ENCODE results near the gene SUSD1.
A peak's percentile ranks its signal among the peaks of the same experiment; 100 is the strongest.

The SUSD1 gene

GRCh38 chr9:112170968-112171367, 4.1 kb downstream of the SUSD1 start:
- Histone ChIP-seq H3K36me3 (ENCODE audit: control insufficient read depth in 1 of 2, insufficient read depth in 2 of 2, low read length in 2 of 2) (no peaks in the 10 kb centered on the region), H3K27ac (ENCODE audit: low read length) (peak overlapping the region; percentile 36), H3K27me3 (ENCODE audit: low read depth, low read length) (no peaks in the 10 kb centered on the region), H3K9me3 (ENCODE audit: control insufficient read depth in 1 of 2, low read length in 2 of 2) (no peaks in the 10 kb centered on the region), H3K4me3 (ENCODE audit: low read depth in 1 of 2, low read length in 2 of 2) (no peak overlapping the region), H3K4me1 (ENCODE audit: control insufficient read depth in 1 of 2, insufficient read depth in 2 of 2, low read length in 2 of 2) (peaks cover 0 to 11% of the 10 kb centered on the region in 2 donors)

DNA sequence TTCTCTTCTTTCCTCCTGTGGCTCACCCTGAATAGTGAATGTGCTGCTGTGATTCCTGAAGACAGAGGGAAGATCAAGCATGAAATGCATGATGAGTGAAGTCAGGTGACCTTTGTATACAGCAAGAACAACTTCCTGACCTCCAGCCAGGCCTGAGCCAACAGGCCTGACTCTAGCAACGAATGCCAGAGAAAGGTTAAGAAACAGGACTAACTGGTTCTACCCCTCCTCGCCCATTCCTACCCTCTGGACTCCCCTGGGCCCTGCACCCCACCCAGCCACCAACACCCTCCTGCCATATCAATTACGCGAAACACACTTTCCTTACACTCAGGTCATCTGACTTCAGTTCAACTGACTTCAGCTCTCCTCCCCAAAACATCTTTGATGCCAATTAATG, 4.9 kb downstream of the SUSD1 start:
- Histone ChIP-seq H3K4me3 (ENCODE audit: low read depth in 1 of 2, low read length in 2 of 2) (no peak overlapping the region), H3K4me1 (ENCODE audit: control insufficient read depth in 1 of 2, insufficient read depth in 2 of 2, low read length in 2 of 2) (peaks cover 0 to 11% of the 10 kb centered on the region in 2 donors), H3K27me3 (ENCODE audit: low read depth, low read length) (no peaks in the 10 kb centered on the region), H3K27ac (ENCODE audit: low read length) (peak overlapping the region; percentile 10), H3K9me3 (ENCODE audit: control insufficient read depth in 1 of 2, low read length in 2 of 2) (no peaks in the 10 kb centered on the region), H3K36me3 (ENCODE audit: control insufficient read depth in 1 of 2, insufficient read depth in 2 of 2, low read length in 2 of 2) (no peaks in the 10 kb centered on the region)

DNA sequence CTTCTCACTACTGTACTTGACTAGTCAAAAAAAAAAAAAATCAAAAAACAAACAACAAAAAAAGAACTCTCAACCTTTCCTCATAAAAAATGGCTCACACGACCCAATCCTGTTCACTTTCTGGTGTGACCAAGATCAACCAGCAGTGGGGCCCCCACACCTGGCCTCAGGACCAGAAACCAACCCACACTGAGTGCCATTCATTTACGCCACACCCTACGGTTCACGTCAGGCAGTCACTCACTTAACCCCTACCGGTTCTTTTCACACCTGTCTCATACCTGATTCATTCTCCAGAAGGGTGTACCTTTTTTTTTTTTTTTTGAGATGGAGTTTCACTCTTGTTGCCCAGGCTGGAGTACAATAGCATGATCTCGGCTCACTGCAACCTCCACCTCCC, 5.7 kb downstream of the SUSD1 start:
- H3K4me1 ChIP-seq (ENCODE audit: control insufficient read depth in 1 of 2, insufficient read depth in 2 of 2, low read length in 2 of 2), result peaks cover 0 to 11% of the 10 kb centered on the region in 2 donors
- no peaks in the 10 kb centered on the region for H3K27me3 ChIP-seq (ENCODE audit: low read depth, low read length)
- peak overlapping the region; percentile 25 for H3K27ac ChIP-seq (ENCODE audit: low read length)
- H3K4me3 ChIP-seq (ENCODE audit: low read depth in 1 of 2, low read length in 2 of 2), result no peak overlapping the region
- H3K36me3 ChIP-seq (ENCODE audit: control insufficient read depth in 1 of 2, insufficient read depth in 2 of 2, low read length in 2 of 2), result no peaks in the 10 kb centered on the region
- no peaks in the 10 kb centered on the region for H3K9me3 ChIP-seq (ENCODE audit: control insufficient read depth in 1 of 2, low read length in 2 of 2)

DNA sequence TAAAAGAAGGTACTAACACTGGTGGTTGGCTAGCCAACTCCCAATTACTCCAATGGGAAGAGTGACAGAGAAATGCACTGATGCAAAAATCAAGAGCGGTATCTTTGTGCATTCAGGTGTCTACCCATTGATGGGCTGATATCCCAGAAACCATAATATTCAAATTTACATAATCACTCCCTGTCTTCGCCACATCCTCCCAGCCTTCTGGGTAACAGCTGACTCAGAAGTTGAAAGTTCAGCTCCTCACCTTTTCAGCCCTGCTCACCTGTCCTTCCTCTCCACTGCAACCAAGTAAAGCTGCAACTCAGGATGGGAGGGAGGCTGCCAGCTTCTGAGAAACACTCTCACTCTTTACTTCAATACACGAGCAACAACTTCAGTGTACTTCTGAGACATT, 6.9 kb downstream of the SUSD1 start:
- Histone ChIP-seq H3K4me1 (ENCODE audit: control insufficient read depth in 1 of 2, insufficient read depth in 2 of 2, low read length in 2 of 2) (peaks cover 0 to 11% of the 10 kb centered on the region in 2 donors), H3K9me3 (ENCODE audit: control insufficient read depth in 1 of 2, low read length in 2 of 2) (no peaks in the 10 kb centered on the region), H3K4me3 (ENCODE audit: low read depth in 1 of 2, low read length in 2 of 2) (no peak overlapping the region), H3K27ac (ENCODE audit: low read length) (peak overlapping the region; percentile 25), H3K36me3 (ENCODE audit: control insufficient read depth in 1 of 2, insufficient read depth in 2 of 2, low read length in 2 of 2) (no peaks in the 10 kb centered on the region), H3K27me3 (ENCODE audit: low read depth, low read length) (no peaks in the 10 kb centered on the region)

DNA sequence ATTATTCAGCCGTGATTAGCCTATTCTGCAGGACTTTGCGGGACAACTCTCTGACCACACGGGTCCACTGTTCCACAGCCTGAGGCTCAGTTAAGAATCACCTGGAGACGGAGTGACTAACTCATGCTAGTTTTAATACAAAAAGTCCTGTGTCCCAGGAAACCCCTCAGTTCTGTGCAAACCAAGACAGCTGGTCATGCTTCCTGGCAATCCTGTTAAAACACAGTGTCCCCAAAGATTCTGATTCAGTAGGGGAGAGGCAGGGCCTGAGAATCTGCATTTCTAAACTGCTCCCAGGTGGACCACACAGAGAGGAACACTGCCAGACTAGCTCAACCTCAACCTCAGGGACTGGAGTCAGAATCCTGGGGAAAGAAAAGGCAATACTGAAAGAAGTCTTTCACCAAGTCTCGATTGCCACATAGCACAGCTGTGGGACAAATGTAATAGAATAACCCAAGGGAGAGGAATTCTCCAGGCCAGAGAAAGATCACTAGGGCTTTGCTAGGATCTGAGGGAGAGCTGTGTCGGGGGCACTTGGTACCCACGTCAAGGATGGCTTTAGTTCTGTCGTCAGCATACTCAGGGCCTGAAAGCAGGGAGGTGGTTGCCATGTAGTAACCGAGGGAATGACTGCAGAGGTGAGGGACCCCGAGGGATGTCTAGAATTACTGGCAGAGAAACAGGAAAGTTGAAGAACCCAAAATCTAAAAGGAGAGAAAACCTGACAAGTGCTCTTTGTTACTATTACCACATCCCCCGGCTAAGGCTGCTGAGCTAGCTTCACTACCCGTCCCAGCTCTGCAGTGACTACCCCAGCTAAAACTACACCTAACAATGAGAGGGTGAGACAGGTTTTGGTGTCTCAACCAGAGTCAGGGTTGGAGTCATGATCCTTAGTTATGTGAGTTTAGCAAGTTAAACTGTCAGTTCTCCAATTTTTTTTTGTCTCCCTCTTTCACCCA, 8.6 kb downstream of the SUSD1 start:
- Histone ChIP-seq H3K4me1 (ENCODE audit: control insufficient read depth in 1 of 2, insufficient read depth in 2 of 2, low read length in 2 of 2) (peaks cover 0 to 10% of the 10 kb centered on the region in 2 donors), H3K9me3 (ENCODE audit: control insufficient read depth in 1 of 2, low read length in 2 of 2) (no peaks in the 10 kb centered on the region), H3K27me3 (ENCODE audit: low read depth, low read length) (no peaks in the 10 kb centered on the region), H3K27ac (ENCODE audit: low read length) (no peak overlapping the region), H3K36me3 (ENCODE audit: control insufficient read depth in 1 of 2, insufficient read depth in 2 of 2, low read length in 2 of 2) (no peaks in the 10 kb centered on the region), H3K4me3 (ENCODE audit: low read depth in 1 of 2, low read length in 2 of 2) (no peak overlapping the region)

DNA sequence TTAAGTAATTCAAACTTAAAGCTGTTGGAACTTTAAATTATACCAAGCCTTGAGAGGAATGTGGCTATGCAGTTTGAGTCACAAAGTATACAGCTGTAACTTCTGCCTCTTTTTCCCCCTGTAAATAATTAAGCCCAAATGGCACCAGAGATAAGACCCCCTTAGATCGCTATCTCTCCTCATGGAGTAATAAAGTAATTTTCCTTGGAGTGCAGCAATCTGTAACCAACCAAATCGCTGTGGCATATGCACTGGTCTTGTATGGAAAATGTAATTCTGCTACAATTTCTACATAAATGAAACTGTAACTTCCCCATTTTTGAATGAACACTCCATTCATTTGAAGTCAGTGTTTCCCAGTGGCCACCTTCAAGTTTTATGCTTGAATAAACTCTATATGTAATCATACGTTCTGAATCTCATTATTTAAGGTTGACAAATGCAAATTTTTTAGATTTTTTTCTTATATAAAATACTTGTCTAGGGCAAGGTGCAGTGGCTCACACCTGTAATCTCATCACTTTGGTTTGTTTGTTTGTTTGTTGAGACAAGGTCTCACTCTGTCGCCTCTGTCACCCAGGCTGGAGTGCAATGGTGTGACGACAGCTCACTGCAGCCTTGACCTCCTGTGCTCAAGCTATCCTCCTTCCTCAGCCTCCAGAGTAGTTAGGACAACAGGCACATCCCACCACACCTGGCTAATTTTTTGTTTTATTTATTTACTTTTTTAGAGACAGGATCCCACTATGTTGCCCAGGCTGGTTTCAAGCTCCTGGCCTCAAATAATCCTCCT, 12.3 kb downstream of the SUSD1 start:
- Histone ChIP-seq H3K36me3 (ENCODE audit: control insufficient read depth in 1 of 2, insufficient read depth in 2 of 2, low read length in 2 of 2) (no peaks in the 10 kb centered on the region), H3K27me3 (ENCODE audit: low read depth, low read length) (no peaks in the 10 kb centered on the region), H3K27ac (ENCODE audit: low read length) (no peak overlapping the region), H3K9me3 (ENCODE audit: control insufficient read depth in 1 of 2, low read length in 2 of 2) (no peaks in the 10 kb centered on the region), H3K4me3 (ENCODE audit: low read depth in 1 of 2, low read length in 2 of 2) (no peak overlapping the region), H3K4me1 (ENCODE audit: control insufficient read depth in 1 of 2, insufficient read depth in 2 of 2, low read length in 2 of 2) (no peaks in the 10 kb centered on the region)

- Histone ChIP-seq H3K4me3 (ENCODE audit: low read depth in 1 of 2, low read length in 2 of 2) (no peak overlapping the region), H3K9me3 (ENCODE audit: control insufficient read depth in 1 of 2, low read length in 2 of 2) (no peaks in the 10 kb centered on the region), H3K4me1 (ENCODE audit: control insufficient read depth in 1 of 2, insufficient read depth in 2 of 2, low read length in 2 of 2) (peaks cover 0 to 5% of the 10 kb centered on the region in 2 donors), H3K27me3 (ENCODE audit: low read depth, low read length) (no peaks in the 10 kb centered on the region), H3K36me3 (ENCODE audit: control insufficient read depth in 1 of 2, insufficient read depth in 2 of 2, low read length in 2 of 2) (peaks cover 0 to 5% of the 10 kb centered on the region in 2 donors), H3K27ac (ENCODE audit: low read length) (no peak overlapping the region)
Measured at GRCh38 chr9:112159781-112160180, 15.3 kb downstream of the SUSD1 start.

- Histone ChIP-seq H3K27me3 (ENCODE audit: low read depth, low read length) (no peaks in the 10 kb centered on the region), H3K4me3 (ENCODE audit: low read depth in 1 of 2, low read length in 2 of 2) (no peak overlapping the region)
Measured at GRCh38 chr9:112158656-112159367, 16.3 kb downstream of the SUSD1 start.

GRCh38 chr9:112157961-112158360, 17.1 kb downstream of the SUSD1 start:
- Histone ChIP-seq H3K9me3 (ENCODE audit: control insufficient read depth in 1 of 2, low read length in 2 of 2) (no peaks in the 10 kb centered on the region), H3K36me3 (ENCODE audit: control insufficient read depth in 1 of 2, insufficient read depth in 2 of 2, low read length in 2 of 2) (peaks cover 0 to 5% of the 10 kb centered on the region in 2 donors), H3K4me1 (ENCODE audit: control insufficient read depth in 1 of 2, insufficient read depth in 2 of 2, low read length in 2 of 2) (peaks cover 0 to 5% of the 10 kb centered on the region in 2 donors), H3K27ac (ENCODE audit: low read length) (no peak overlapping the region), H3K4me3 (ENCODE audit: low read depth in 1 of 2, low read length in 2 of 2) (no peak overlapping the region), H3K27me3 (ENCODE audit: low read depth, low read length) (no peaks in the 10 kb centered on the region)

More at GRCh38 chr9:112158656-112159367, 16.3 kb downstream of the SUSD1 start:
- H3K4me1 ChIP-seq (ENCODE audit: control insufficient read depth in 1 of 2, insufficient read depth in 2 of 2, low read length in 2 of 2), result peaks cover 0 to 5% of the 10 kb centered on the region in 2 donors
- no peaks in the 10 kb centered on the region for H3K9me3 ChIP-seq (ENCODE audit: control insufficient read depth in 1 of 2, low read length in 2 of 2)
- H3K27ac ChIP-seq (ENCODE audit: low read length), result no peak overlapping the region
- H3K36me3 ChIP-seq (ENCODE audit: control insufficient read depth in 1 of 2, insufficient read depth in 2 of 2, low read length in 2 of 2), result peaks cover 0 to 5% of the 10 kb centered on the region in 2 donors

GRCh38 chr9:112157087-112157486, 18.0 kb downstream of the SUSD1 start:
- Histone ChIP-seq H3K27me3 (ENCODE audit: low read depth, low read length) (no peaks in the 10 kb centered on the region), H3K4me1 (ENCODE audit: control insufficient read depth in 1 of 2, insufficient read depth in 2 of 2, low read length in 2 of 2) (peaks cover 0 to 5% of the 10 kb centered on the region in 2 donors), H3K27ac (ENCODE audit: low read length) (no peak overlapping the region), H3K4me3 (ENCODE audit: low read depth in 1 of 2, low read length in 2 of 2) (no peak overlapping the region), H3K36me3 (ENCODE audit: control insufficient read depth in 1 of 2, insufficient read depth in 2 of 2, low read length in 2 of 2) (peaks cover 0 to 5% of the 10 kb centered on the region in 2 donors), H3K9me3 (ENCODE audit: control insufficient read depth in 1 of 2, low read length in 2 of 2) (no peaks in the 10 kb centered on the region)

DNA sequence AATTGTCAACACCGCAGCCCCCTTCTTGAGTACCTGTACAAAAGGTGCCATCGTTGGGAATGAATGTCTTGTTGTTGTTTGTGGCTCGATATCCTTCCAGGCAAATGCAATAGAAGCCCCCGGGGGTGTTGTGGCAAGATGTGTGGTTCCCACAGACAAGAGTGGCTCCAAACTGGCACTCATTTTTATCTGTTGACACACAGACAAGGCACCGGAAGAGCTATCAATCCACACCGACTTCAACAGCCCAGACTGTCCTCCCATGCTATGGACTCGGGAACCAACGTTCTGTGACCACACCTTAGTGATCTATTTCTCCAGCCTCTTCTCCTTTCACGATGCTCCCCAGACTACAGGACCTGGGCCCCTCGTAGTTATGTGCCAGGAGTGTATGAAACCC, 25.9 kb downstream of the SUSD1 start:
- Histone ChIP-seq H3K9me3 (ENCODE audit: control insufficient read depth in 1 of 2, low read length in 2 of 2) (no peaks in the 10 kb centered on the region), H3K4me1 (ENCODE audit: control insufficient read depth in 1 of 2, insufficient read depth in 2 of 2, low read length in 2 of 2) (no peaks in the 10 kb centered on the region), H3K27ac (ENCODE audit: low read length) (no peak overlapping the region), H3K4me3 (ENCODE audit: low read depth in 1 of 2, low read length in 2 of 2) (no peak overlapping the region), H3K27me3 (ENCODE audit: low read depth, low read length) (no peaks in the 10 kb centered on the region), H3K36me3 (ENCODE audit: control insufficient read depth in 1 of 2, insufficient read depth in 2 of 2, low read length in 2 of 2) (peaks cover 0 to 9% of the 10 kb centered on the region in 2 donors)
